Left colon (tissue), 2 donors: ENCODE data around the gene EML1. TPM values are rescaled to one million over a fixed set of nuclear protein-coding genes. Genes with fewer than 3 reads are reported as not detected.
A peak's percentile ranks its signal among the peaks of the same experiment; 100 is the strongest.

ENCODE experiments used
- ATAC-seq: fragments of 200-7000 bp; cut with Tn5 transposase; one replicate; pipeline ENCODE4 v1.9.1; 2020; ENCODE audit warnings: mild to moderate bottlenecking, moderate library complexity
- DNase-seq, 2 donors: peaks; one replicate each; pipeline ENCODE4 v3.0.0-alpha.2; 2020
- intact Hi-C, 2 donors: fragments of 100-400 bp; cut with DNase I in 1 of 2; cut with micrococcal nuclease in 1 of 2; formaldehyde crosslinking; loops; one replicate each; pipeline versions ENCODE4 v1.11.2 to v1.14.0; 2022; cut with DNase I, micrococcal nuclease
- total RNA-seq, 2 donors: library from RNA; stranded (reverse); fragmentation: NEBNext Ultra II Directional; extraction: Animal tissue kit (Norgen Biotek cat#: 25700); gene quantifications; one replicate each; pipeline ENCODE4 v1.2.1, GENCODE V29; 2021
- donor health status: DM: no; HTN: no; CAD: no.
- donor health status: DM: yes; HTN: yes; CAD: no.

Gene EML1
- total RNA-seq, 2 donors from 2014 or later = 3.8 to 14.5 TPM

GRCh38 chr14:99983251-99984015 is 190.2 kb downstream of the EML1 start:
- ATAC-seq (peak; percentile 76), DNase-seq (no peak)
- intact Hi-C loops = loop anchor here (5.0 to 10.0 kb wide), 2 partner anchors 121 to 124 kb away; no protein-coding TSS in a partner anchor

GRCh38 chr14:99984036-99984435 is 190.8 kb downstream of the EML1 start:
- intact Hi-C loops = loop anchor here (5.0 to 10.0 kb wide), 2 partner anchors 121 to 123 kb away; no protein-coding TSS in a partner anchor
- DNase-seq = no peak
- no peak for ATAC-seq

- DNase-seq (no peak), ATAC-seq (no peak)
- intact Hi-C loops = loop anchor here (5.0 to 10.0 kb wide), 2 partner anchors 118 to 206 kb away; no protein-coding TSS in a partner anchor
Measured at GRCh38 chr14:99986396-99986795, 193.2 kb downstream of the EML1 start.

GRCh38 chr14:99989032-99989431 is 195.8 kb downstream of the EML1 start:
- no peak for DNase-seq
- intact Hi-C loops = loop anchor here (5.0 to 10.0 kb wide), 2 partner anchors 116 to 203 kb away; no protein-coding TSS in a partner anchor

GRCh38 chr14:99990268-99991170 is 197.3 kb downstream of the EML1 start:
- ATAC-seq (no peak), DNase-seq (no peak)
- intact Hi-C loops = no loop called here

More at GRCh38 chr14:99989032-99989431, 195.8 kb downstream of the EML1 start:
- ATAC-seq = no peak

- DNase-seq (no peak), ATAC-seq (no peak)
- intact Hi-C loops = no loop called here
Measured at GRCh38 chr14:99991331-99991730, 198.1 kb downstream of the EML1 start.

Other genes with a start within 250 kb of the EML1 start
- gene CCDC85C, start 189.2 kb upstream of the EML1 start, total RNA-seq = 10 to 100 TPM; 66.3 to 68.1 TPM
- gene HHIPL1, start 148.3 kb upstream of the EML1 start, total RNA-seq = 1 to 10 TPM in 1 of 2 donors, under 1 TPM in 1; 0.31 to 1.0 TPM
- gene CYP46A1, start 109.1 kb upstream of the EML1 start, total RNA-seq = under 1 TPM; 0.09 to 0.45 TPM